ENCODE results near the gene SLC6A7. TPM values are rescaled to one million over a fixed set of nuclear protein-coding genes. Genes with fewer than 3 reads are reported as not detected.

The SLC6A7 gene
- total RNA-seq, 1 experiment from 2014 or later, result not detected

DNA sequence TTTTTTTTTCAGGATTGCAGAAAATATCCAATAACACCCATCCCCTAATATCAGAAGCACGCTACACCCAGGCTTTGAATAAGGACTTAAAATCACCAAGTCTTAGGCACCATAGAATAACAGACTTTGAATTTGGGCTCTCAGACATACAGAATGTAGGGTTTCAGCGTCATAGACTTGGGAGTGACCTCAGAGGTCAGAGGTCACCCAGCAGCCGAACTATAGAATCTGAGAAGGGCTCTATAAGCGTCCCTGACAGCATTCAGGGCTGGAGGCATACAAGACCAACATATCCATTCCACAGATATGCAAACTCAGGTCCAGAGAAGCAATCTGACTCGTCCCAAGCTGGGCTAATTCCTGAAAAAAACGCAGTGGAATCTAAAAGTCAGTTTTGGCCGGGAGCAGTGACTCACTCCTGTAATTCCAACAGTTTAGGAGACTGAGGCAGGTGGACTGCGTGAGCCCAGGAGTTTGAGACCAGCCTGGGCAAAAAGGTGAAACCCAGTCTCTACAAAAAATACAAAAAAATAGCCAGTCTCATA lies 34.7 kb downstream of the SLC6A7 start:
- H3K27me3 Mint-ChIP-seq (ENCODE audit: unreplicated experiment), result peaks cover 50% of the 10 kb centered on the region
- H3K4me3 Mint-ChIP-seq (ENCODE audit: low read depth, unreplicated experiment), result no peak overlapping the region
- H3K9me3 Mint-ChIP-seq (ENCODE audit: low read depth, unreplicated experiment), result no peaks in the 10 kb centered on the region
- CTCF ChIA-PET, result interaction anchor here (0.7 to 1.0 kb wide), 3 partner anchors 23 to 63 kb away, joined by 3 to 4 read pairs (median 3); no protein-coding TSS in a partner anchor
- no peak for DNase-seq
- BruUV-seq (replicated peaks), result no TSS peak
- intact Hi-C loops (cut with micrococcal nuclease; ENCODE audit: unreplicated experiment), result no loop called here
- H3K36me3 Mint-ChIP-seq (ENCODE audit: insufficient read depth, unreplicated experiment), result no peaks in the 10 kb centered on the region
- no peaks in the 10 kb centered on the region for H3K4me1 Mint-ChIP-seq (ENCODE audit: low read depth, unreplicated experiment)
- H3K27ac Mint-ChIP-seq (ENCODE audit: unreplicated experiment), result no peak overlapping the region
- TF ChIP-seq, protein P1, sequence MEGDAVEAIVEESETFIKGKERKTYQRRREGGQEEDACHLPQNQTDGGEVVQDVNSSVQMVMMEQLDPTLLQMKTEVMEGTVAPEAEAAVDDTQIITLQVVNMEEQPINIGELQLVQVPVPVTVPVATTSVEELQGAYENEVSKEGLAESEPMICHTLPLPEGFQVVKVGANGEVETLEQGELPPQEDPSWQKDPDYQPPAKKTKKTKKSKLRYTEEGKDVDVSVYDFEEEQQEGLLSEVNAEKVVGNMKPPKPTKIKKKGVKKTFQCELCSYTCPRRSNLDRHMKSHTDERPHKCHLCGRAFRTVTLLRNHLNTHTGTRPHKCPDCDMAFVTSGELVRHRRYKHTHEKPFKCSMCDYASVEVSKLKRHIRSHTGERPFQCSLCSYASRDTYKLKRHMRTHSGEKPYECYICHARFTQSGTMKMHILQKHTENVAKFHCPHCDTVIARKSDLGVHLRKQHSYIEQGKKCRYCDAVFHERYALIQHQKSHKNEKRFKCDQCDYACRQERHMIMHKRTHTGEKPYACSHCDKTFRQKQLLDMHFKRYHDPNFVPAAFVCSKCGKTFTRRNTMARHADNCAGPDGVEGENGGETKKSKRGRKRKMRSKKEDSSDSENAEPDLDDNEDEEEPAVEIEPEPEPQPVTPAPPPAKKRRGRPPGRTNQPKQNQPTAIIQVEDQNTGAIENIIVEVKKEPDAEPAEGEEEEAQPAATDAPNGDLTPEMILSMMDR (IDR thresholded peaks at IDR 0.05; ENCODE audit: unreplicated experiment), result no peak

DNA sequence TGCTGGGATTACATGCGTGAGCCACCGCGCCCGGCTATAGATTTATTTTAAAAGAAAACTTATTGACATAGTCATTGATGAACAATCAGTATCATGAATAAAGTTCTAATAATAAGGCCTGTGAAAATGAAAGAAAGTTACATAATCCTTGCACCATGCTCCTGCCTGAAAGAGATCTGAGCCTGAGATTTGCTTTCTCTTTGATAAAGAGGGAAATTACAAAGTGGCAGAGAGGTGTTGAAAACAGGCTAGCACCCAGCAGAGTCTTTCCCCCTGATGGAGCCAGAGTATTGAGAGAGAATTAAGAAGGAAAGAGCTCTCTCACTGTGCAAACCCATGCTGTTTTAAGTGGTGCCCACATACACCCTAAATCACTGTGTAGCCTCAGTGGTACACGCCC lies 37.2 kb downstream of the SLC6A7 start:
- H3K9me3 Mint-ChIP-seq (ENCODE audit: low read depth, unreplicated experiment), result no peaks in the 10 kb centered on the region
- no peak for DNase-seq
- H3K36me3 Mint-ChIP-seq (ENCODE audit: insufficient read depth, unreplicated experiment), result no peaks in the 10 kb centered on the region
- intact Hi-C loops (cut with micrococcal nuclease; ENCODE audit: unreplicated experiment), result no loop called here
- no peaks in the 10 kb centered on the region for H3K4me1 Mint-ChIP-seq (ENCODE audit: low read depth, unreplicated experiment)
- no peak overlapping the region for H3K4me3 Mint-ChIP-seq (ENCODE audit: low read depth, unreplicated experiment)
- CTCF ChIA-PET, result interaction anchor here (0.6 to 0.7 kb wide), 2 partner anchors 40 to 65 kb away, joined by 4 read pairs; no protein-coding TSS in a partner anchor
- BruUV-seq (replicated peaks), result no TSS peak
- H3K27ac Mint-ChIP-seq (ENCODE audit: unreplicated experiment), result no peak overlapping the region
- TF ChIP-seq, protein P1 (IDR thresholded peaks at IDR 0.05; ENCODE audit: unreplicated experiment), result no peak
- H3K27me3 Mint-ChIP-seq (ENCODE audit: unreplicated experiment), result peaks cover 34% of the 10 kb centered on the region

DNA sequence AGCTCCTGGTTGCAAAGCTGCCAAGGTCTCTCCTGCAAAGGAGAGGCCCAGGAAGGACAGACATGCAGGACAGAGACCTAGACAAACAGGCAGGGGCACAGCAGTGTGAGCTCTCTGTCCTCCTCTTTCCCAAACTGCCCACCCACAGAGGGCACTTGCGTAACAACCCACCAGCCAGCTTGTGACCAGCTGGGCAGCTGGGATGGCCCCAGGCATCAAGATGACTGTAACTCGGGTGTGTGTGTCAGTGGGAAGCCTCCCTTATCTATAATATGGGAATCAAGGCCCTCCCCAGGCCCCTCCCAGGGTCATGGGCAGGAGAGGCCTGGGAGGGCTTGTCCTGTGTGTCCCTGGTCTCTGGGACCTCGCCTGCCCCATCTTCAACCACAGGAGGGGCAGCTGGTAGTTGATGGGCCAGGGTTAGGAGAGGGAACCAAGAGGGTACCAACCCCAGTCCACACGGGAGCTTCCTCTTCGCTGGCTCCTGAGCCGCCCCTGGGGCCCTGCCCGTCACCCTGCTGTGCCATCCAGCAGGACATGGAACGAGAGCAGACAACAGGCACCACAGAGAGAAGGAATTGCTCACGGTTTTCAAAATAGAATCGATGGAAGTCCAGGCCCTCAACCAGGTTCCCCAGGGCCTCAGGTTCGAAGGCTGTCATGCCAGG lies 37.9 kb downstream of the SLC6A7 start:
- Mint-ChIP-seq H3K36me3 (ENCODE audit: insufficient read depth, unreplicated experiment) (no peaks in the 10 kb centered on the region), H3K9me3 (ENCODE audit: low read depth, unreplicated experiment) (no peaks in the 10 kb centered on the region), H3K27ac (ENCODE audit: unreplicated experiment) (no peak overlapping the region), H3K27me3 (ENCODE audit: unreplicated experiment) (peaks cover 27% of the 10 kb centered on the region), H3K4me1 (ENCODE audit: low read depth, unreplicated experiment) (no peaks in the 10 kb centered on the region), H3K4me3 (ENCODE audit: low read depth, unreplicated experiment) (no peak overlapping the region)
- CTCF ChIA-PET, result no interaction called here
- TF ChIP-seq, protein P1 (IDR thresholded peaks at IDR 0.05; ENCODE audit: unreplicated experiment), result no peak
- no peak for DNase-seq
- intact Hi-C loops (cut with micrococcal nuclease; ENCODE audit: unreplicated experiment), result no loop called here
- no TSS peak for BruUV-seq (replicated peaks)

DNA sequence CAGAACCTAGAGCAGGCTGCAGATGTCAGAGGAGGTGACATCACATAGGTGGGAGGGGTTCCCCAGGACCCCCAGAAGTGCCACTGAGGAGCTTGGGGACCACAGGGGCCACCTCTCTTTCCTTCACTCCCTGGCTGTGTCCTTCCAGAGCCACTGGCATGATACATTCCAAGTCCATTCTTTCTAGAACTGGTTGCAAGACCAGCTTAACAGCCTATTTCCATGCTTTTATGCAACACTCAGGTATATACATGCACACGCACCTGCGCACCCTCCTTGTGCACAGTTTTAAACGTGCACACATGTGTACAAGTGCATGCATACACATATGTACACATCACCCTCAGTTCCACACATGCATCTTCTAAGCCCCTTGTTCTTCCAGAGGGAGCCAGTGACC lies 39.7 kb downstream of the SLC6A7 start:
- H3K4me3 Mint-ChIP-seq (ENCODE audit: low read depth, unreplicated experiment), result no peak overlapping the region
- no TSS peak for BruUV-seq (replicated peaks)
- H3K27ac Mint-ChIP-seq (ENCODE audit: unreplicated experiment), result no peak overlapping the region
- CTCF ChIA-PET, result no interaction called here
- intact Hi-C loops (cut with micrococcal nuclease; ENCODE audit: unreplicated experiment), result no loop called here
- H3K9me3 Mint-ChIP-seq (ENCODE audit: low read depth, unreplicated experiment), result no peaks in the 10 kb centered on the region
- H3K36me3 Mint-ChIP-seq (ENCODE audit: insufficient read depth, unreplicated experiment), result no peaks in the 10 kb centered on the region
- TF ChIP-seq, protein P1 (IDR thresholded peaks at IDR 0.05; ENCODE audit: unreplicated experiment), result no peak
- H3K27me3 Mint-ChIP-seq (ENCODE audit: unreplicated experiment), result peaks cover 19% of the 10 kb centered on the region
- DNase-seq, result no peak
- no peaks in the 10 kb centered on the region for H3K4me1 Mint-ChIP-seq (ENCODE audit: low read depth, unreplicated experiment)
